CD4-positive, alpha-beta T cell (primary cell): Measurements from ENCODE around the gene BTBD9. TPM values are rescaled to one million over a fixed set of nuclear protein-coding genes. Genes with fewer than 3 reads are reported as not detected.

Experiments used
- ATAC-seq: fragments of 200-7000 bp; cut with Tn5 transposase; one replicate; pipeline ENCODE4 v1.10.0; 2022; ENCODE audit warnings: mild to moderate bottlenecking; ENCODE audit not compliant: poor library complexity
- CTCF ChIA-PET: fragments of 350-600 bp; sonication (Branson Sonifier 250); formaldehyde crosslinking; loops from one replicate; lab custom pipeline; 2021; ENCODE audit warnings: antibody characterized with exemption, inconsistent platforms; lab: Charles Lee
- POLR2A ChIA-PET: fragments of 350-600 bp; sonication (Branson Sonifier 250); formaldehyde crosslinking; loops from one replicate; lab custom pipeline; 2021; ENCODE audit warnings: antibody characterized with exemption, inconsistent platforms; lab: Charles Lee
- DNase-seq, 14 experiments: peaks; one replicate each; pipeline ENCODE4 v3.0.0-alpha.2; 2013 to 2020; ENCODE audit warnings: mixed read lengths in 2 of 14
- H3K27ac ChIP-seq, 2 donors: one replicate each; pipeline versions ENCODE4 v1.5.1 to v1.7.0; 2013; ENCODE audit warnings: low read length in 2 of 2, low read depth in 1 of 2, mild to moderate bottlenecking in 1 of 2
- H3K27me3 ChIP-seq, 2 experiments: 1 replicate in 1 of 2; 2 replicates in 1 of 2; pipeline versions ENCODE4 v1.6.1 to v1.7.0; 2013; ENCODE audit warnings: low read length in 2 of 2, control low read depth in 1 of 2, mild to moderate bottlenecking in 1 of 2, moderate library complexity in 1 of 2; ENCODE audit not compliant: insufficient read depth in 2 of 2, control insufficient read depth in 1 of 2
- H3K36me3 ChIP-seq: one replicate; pipeline ENCODE4 v1.6.1; 2013; ENCODE audit warnings: low read length, control low read depth; ENCODE audit not compliant: insufficient read depth
- H3K4me1 ChIP-seq: one replicate; pipeline ENCODE4 v1.6.1; 2013; ENCODE audit warnings: low read length, control low read depth; ENCODE audit not compliant: insufficient read depth
- H3K4me3 ChIP-seq: one replicate; pipeline ENCODE4 v1.5.1; 2013; ENCODE audit warnings: mild to moderate bottlenecking, low read length, moderate library complexity
- H3K9me3 ChIP-seq, 2 experiments: 1 replicate in 1 of 2; 2 replicates in 1 of 2; pipeline versions ENCODE4 v1.6.1 to v1.7.0; 2013; ENCODE audit warnings: low read length in 2 of 2, mild to moderate bottlenecking in 2 of 2, control low read depth in 1 of 2, moderate library complexity in 1 of 2; ENCODE audit not compliant: control insufficient read depth in 1 of 2, insufficient read depth in 1 of 2
- H3K27ac Mint-ChIP-seq: one replicate; pipeline ENCODE4 v1.8.0; 2020; ENCODE audit warnings: mixed read lengths
- H3K27me3 Mint-ChIP-seq: one replicate; pipeline ENCODE4 v1.8.0; 2021; ENCODE audit warnings: mixed read lengths
- H3K36me3 Mint-ChIP-seq: one replicate; pipeline ENCODE4 v1.8.0; 2021; ENCODE audit warnings: low read depth, mixed read lengths
- H3K4me1 Mint-ChIP-seq: one replicate; pipeline ENCODE4 v1.8.0; 2021; ENCODE audit warnings: low read depth, mixed read lengths
- H3K4me3 Mint-ChIP-seq: one replicate; pipeline ENCODE4 v1.8.0; 2020; ENCODE audit warnings: mild to moderate bottlenecking, mixed read lengths
- H3K9me3 Mint-ChIP-seq: one replicate; pipeline ENCODE4 v1.8.0; 2020; ENCODE audit warnings: mixed read lengths
- intact Hi-C, 2 experiments: fragments of 100-400 bp; cut with DNase I in 1 of 2; cut with micrococcal nuclease in 1 of 2; formaldehyde crosslinking; loops; one replicate each; pipeline versions ENCODE4 v1.15.1 to v1.9.0; 2023 to 2025; cut with DNase I, micrococcal nuclease
- total RNA-seq, 174 experiments: library from RNA in 2 of 174; stranded (reverse) in 2 of 174; gene quantifications; one replicate each; pipeline ENCODE4 v1.2.3 and lab custom pipeline; 2021 to 2026
- TF ChIP-seq, protein P1 (sequence below): fragments of 200-600 bp; IDR thresholded peaks from one replicate; pipeline ENCODE4 v1.8.0; 2022; ENCODE audit warnings: antibody characterized with exemption, mild to moderate bottlenecking

The BTBD9 gene
- total RNA-seq, 2 experiments from 2014 or later: 58.7 to 59.3 TPM

- no peaks in the 10 kb centered on the region for H3K9me3 ChIP-seq
- no peaks in the 10 kb centered on the region for H3K27me3 Mint-ChIP-seq
- no peak overlapping the region for H3K4me3 ChIP-seq
- H3K36me3 ChIP-seq: no peaks in the 10 kb centered on the region
- H3K36me3 Mint-ChIP-seq: no peaks in the 10 kb centered on the region
- H3K27ac ChIP-seq: no peak overlapping the region
- no peaks in the 10 kb centered on the region for H3K4me1 Mint-ChIP-seq
- ATAC-seq: no peak
- CTCF ChIA-PET: interaction anchor here (3.1 kb wide), 1 partner anchor 9 kb away, joined by 15 read pairs; no protein-coding TSS in a partner anchor
- H3K4me3 Mint-ChIP-seq: no peak overlapping the region
- no peaks in the 10 kb centered on the region for H3K4me1 ChIP-seq
- no peaks in the 10 kb centered on the region for H3K9me3 Mint-ChIP-seq
- no peak for DNase-seq
- POLR2A ChIA-PET: no interaction called here
- TF ChIP-seq, protein P1, sequence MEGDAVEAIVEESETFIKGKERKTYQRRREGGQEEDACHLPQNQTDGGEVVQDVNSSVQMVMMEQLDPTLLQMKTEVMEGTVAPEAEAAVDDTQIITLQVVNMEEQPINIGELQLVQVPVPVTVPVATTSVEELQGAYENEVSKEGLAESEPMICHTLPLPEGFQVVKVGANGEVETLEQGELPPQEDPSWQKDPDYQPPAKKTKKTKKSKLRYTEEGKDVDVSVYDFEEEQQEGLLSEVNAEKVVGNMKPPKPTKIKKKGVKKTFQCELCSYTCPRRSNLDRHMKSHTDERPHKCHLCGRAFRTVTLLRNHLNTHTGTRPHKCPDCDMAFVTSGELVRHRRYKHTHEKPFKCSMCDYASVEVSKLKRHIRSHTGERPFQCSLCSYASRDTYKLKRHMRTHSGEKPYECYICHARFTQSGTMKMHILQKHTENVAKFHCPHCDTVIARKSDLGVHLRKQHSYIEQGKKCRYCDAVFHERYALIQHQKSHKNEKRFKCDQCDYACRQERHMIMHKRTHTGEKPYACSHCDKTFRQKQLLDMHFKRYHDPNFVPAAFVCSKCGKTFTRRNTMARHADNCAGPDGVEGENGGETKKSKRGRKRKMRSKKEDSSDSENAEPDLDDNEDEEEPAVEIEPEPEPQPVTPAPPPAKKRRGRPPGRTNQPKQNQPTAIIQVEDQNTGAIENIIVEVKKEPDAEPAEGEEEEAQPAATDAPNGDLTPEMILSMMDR: no peak
- no peaks in the 10 kb centered on the region for H3K27me3 ChIP-seq
- intact Hi-C loops: no loop called here
- no peak overlapping the region for H3K27ac Mint-ChIP-seq
Observed at GRCh38 chr6:38503032-38503773, 136.5 kb downstream of the BTBD9 start.

DNA sequence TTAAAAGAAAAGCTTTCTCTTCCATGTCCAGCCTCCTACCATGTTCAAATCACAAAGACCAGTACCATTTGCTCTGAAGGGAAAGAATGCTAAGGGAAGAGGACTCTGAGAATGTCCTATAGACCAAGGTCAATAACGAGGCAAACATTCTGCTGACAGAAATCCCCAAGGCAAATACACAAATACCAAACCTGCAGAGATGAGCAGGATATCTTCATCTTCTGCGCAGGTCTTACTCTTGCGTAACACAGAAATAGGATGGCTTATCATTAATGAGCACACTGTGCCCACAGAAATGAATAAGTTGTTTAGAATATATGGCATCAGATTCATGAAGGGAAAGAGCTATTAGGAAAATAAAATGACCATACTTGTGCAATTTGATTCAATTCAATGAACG lies 137.3 kb downstream of the BTBD9 start:
- Histone ChIP-seq H3K9me3 (no peaks in the 10 kb centered on the region), H3K4me1 (no peaks in the 10 kb centered on the region), H3K4me3 (no peak overlapping the region), H3K27me3 (no peaks in the 10 kb centered on the region), H3K27ac (no peak overlapping the region), H3K36me3 (no peaks in the 10 kb centered on the region)
- TF ChIP-seq, protein P1: no peak
- intact Hi-C loops: no loop called here
- H3K27ac Mint-ChIP-seq: no peak overlapping the region
- DNase-seq: no peak
- ATAC-seq: no peak
- no peaks in the 10 kb centered on the region for H3K36me3 Mint-ChIP-seq
- CTCF ChIA-PET: interaction anchor here (3.1 kb wide), 1 partner anchor 8 kb away, joined by 15 read pairs; no protein-coding TSS in a partner anchor
- H3K27me3 Mint-ChIP-seq: no peaks in the 10 kb centered on the region
- no peaks in the 10 kb centered on the region for H3K4me1 Mint-ChIP-seq
- H3K4me3 Mint-ChIP-seq: no peak overlapping the region
- no peaks in the 10 kb centered on the region for H3K9me3 Mint-ChIP-seq
- POLR2A ChIA-PET: no interaction called here

GRCh38 chr6:38501931-38502330 lies 137.8 kb downstream of the BTBD9 start:
- H3K36me3 ChIP-seq: no peaks in the 10 kb centered on the region
- no peak overlapping the region for H3K27ac ChIP-seq
- no peak for DNase-seq
- no peaks in the 10 kb centered on the region for H3K4me1 ChIP-seq
- ChIA-PET POLR2A (no interaction called here), CTCF (no interaction called here)
- no peak for ATAC-seq
- H3K4me1 Mint-ChIP-seq: no peaks in the 10 kb centered on the region
- no peak overlapping the region for H3K4me3 ChIP-seq
- TF ChIP-seq, protein P1: no peak
- H3K9me3 Mint-ChIP-seq: no peaks in the 10 kb centered on the region
- H3K4me3 Mint-ChIP-seq: no peak overlapping the region
- H3K9me3 ChIP-seq: no peaks in the 10 kb centered on the region
- H3K27ac Mint-ChIP-seq: no peak overlapping the region
- H3K27me3 ChIP-seq: no peaks in the 10 kb centered on the region
- no peaks in the 10 kb centered on the region for H3K36me3 Mint-ChIP-seq
- intact Hi-C loops: no loop called here
- H3K27me3 Mint-ChIP-seq: no peaks in the 10 kb centered on the region
